ENCODE data around the gene HOXB2.

The HOXB2 gene

GRCh38 chr17:48564188-48565021 is 19.5 kb upstream of the HOXB2 start:
- no peak overlapping the region for H3K9ac ChIP-seq
- no peaks in the 10 kb centered on the region for H3K4me1 ChIP-seq
- no peaks in the 10 kb centered on the region for H3K79me2 ChIP-seq
- peak overlapping the region; percentile 35 for H3K4me3 ChIP-seq (ENCODE audit: low read depth, low read length)
- TF ChIP-seq CTCF (IDR thresholded peaks at IDR 0.05): no peak
- H3K27ac ChIP-seq: peak overlapping the region; percentile 15
- no peaks in the 10 kb centered on the region for H3K27me3 ChIP-seq (ENCODE audit: control insufficient read depth, insufficient read depth, low read length)
- no peaks in the 10 kb centered on the region for H3K36me3 ChIP-seq (ENCODE audit: control insufficient read depth, insufficient read depth, low read length)
- H2AFZ ChIP-seq: peak overlapping the region; percentile 17
- peak overlapping the region; percentile 33 for H3K4me2 ChIP-seq (ENCODE audit: low read length)
- no peaks in the 10 kb centered on the region for H3K9me3 ChIP-seq (ENCODE audit: control insufficient read depth, low read length)

- no peak overlapping the region for H3K27ac ChIP-seq
- no peak overlapping the region for H3K9ac ChIP-seq
- H3K4me1 ChIP-seq: no peaks in the 10 kb centered on the region
- H3K9me3 ChIP-seq (ENCODE audit: control insufficient read depth, low read length): no peaks in the 10 kb centered on the region
- H2AFZ ChIP-seq: no peak overlapping the region
- H3K79me2 ChIP-seq: no peaks in the 10 kb centered on the region
- no peak for TF ChIP-seq CTCF (IDR thresholded peaks at IDR 0.05)
- H3K27me3 ChIP-seq (ENCODE audit: control insufficient read depth, insufficient read depth, low read length): no peaks in the 10 kb centered on the region
- no peak overlapping the region for H3K4me3 ChIP-seq (ENCODE audit: low read depth, low read length)
- H3K36me3 ChIP-seq (ENCODE audit: control insufficient read depth, insufficient read depth, low read length): no peaks in the 10 kb centered on the region
- no peak overlapping the region for H3K4me2 ChIP-seq (ENCODE audit: low read length)
These were observed 18.9 kb upstream of the HOXB2 start for GRCh38 chr17:48563867-48564187.

GRCh38 chr17:48563385-48563838 is 18.5 kb upstream of the HOXB2 start:
- Histone ChIP-seq H3K27ac (no peak overlapping the region), H3K4me3 (ENCODE audit: low read depth, low read length) (peak overlapping the region; percentile 5), H3K4me1 (no peaks in the 10 kb centered on the region)

GRCh38 chr17:48562934-48563333 is 18.0 kb upstream of the HOXB2 start:
- H3K4me1 ChIP-seq: no peaks in the 10 kb centered on the region
- TF ChIP-seq CTCF (IDR thresholded peaks at IDR 0.05): no peak
- H3K4me3 ChIP-seq (ENCODE audit: low read depth, low read length): peak overlapping the region; percentile 5
- H2AFZ ChIP-seq: no peak overlapping the region
- no peak overlapping the region for H3K27ac ChIP-seq
- peak overlapping the region; percentile 59 for H3K4me2 ChIP-seq (ENCODE audit: low read length)
- H3K27me3 ChIP-seq (ENCODE audit: control insufficient read depth, insufficient read depth, low read length): no peaks in the 10 kb centered on the region
- H3K9me3 ChIP-seq (ENCODE audit: control insufficient read depth, low read length): no peaks in the 10 kb centered on the region
- H3K79me2 ChIP-seq: no peaks in the 10 kb centered on the region
- H3K9ac ChIP-seq: no peak overlapping the region
- no peaks in the 10 kb centered on the region for H3K36me3 ChIP-seq (ENCODE audit: control insufficient read depth, insufficient read depth, low read length)

More at GRCh38 chr17:48563385-48563838, 18.5 kb upstream of the HOXB2 start:
- H3K27me3 ChIP-seq (ENCODE audit: control insufficient read depth, insufficient read depth, low read length): no peaks in the 10 kb centered on the region
- H3K9ac ChIP-seq: no peak overlapping the region
- H3K79me2 ChIP-seq: no peaks in the 10 kb centered on the region
- no peaks in the 10 kb centered on the region for H3K36me3 ChIP-seq (ENCODE audit: control insufficient read depth, insufficient read depth, low read length)
- no peaks in the 10 kb centered on the region for H3K9me3 ChIP-seq (ENCODE audit: control insufficient read depth, low read length)
- no peak for TF ChIP-seq CTCF (IDR thresholded peaks at IDR 0.05)
- H3K4me2 ChIP-seq (ENCODE audit: low read length): peak overlapping the region; percentile 22
- no peak overlapping the region for H2AFZ ChIP-seq

All from parathyroid adenoma (tissue), 2 donors.